ENCODE results near the gene DOCK4.

Gene DOCK4

DNA sequence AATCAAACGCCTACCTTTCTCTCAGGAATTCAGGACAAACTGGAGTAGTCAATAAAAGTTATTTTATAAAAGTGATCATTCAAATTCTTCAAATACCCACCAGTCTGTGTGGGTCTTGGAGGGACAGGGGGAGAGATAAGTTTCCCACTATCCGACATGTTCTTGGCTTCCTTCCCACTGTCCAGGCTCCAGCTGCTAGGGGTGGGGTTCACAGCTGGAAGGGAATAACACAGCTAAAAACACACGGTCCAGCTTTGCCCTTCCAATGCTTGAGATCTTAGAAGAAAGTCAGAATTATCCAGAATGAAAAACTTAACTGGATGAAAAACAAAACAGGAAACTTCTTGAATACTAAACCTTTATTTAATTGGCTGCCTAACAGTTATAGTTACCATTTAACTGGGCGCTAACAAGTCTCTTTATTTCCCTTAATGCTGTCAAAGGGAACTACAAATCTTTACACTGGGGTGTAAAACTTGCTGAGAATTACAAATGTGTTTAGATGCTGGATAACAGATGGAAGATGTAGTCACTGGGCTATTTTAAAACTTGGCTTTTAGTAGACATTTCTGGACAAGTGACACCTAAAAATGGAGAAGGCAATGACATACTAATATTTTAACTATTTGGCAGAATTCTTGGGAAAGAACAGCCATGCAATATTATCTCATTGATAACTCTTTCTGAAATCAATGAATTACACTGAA is 471.1 kb downstream of the DOCK4 start:
- TF ChIP-seq, protein P1, sequence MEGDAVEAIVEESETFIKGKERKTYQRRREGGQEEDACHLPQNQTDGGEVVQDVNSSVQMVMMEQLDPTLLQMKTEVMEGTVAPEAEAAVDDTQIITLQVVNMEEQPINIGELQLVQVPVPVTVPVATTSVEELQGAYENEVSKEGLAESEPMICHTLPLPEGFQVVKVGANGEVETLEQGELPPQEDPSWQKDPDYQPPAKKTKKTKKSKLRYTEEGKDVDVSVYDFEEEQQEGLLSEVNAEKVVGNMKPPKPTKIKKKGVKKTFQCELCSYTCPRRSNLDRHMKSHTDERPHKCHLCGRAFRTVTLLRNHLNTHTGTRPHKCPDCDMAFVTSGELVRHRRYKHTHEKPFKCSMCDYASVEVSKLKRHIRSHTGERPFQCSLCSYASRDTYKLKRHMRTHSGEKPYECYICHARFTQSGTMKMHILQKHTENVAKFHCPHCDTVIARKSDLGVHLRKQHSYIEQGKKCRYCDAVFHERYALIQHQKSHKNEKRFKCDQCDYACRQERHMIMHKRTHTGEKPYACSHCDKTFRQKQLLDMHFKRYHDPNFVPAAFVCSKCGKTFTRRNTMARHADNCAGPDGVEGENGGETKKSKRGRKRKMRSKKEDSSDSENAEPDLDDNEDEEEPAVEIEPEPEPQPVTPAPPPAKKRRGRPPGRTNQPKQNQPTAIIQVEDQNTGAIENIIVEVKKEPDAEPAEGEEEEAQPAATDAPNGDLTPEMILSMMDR (conservative IDR thresholded peaks at IDR 0.05; ENCODE audit: low read depth, low read length), result no peak
- peak; percentile 53 for DNase-seq (ENCODE audit: low read depth)
- no peak overlapping the region for H3K4me3 ChIP-seq (ENCODE audit: low read depth, low read length)

DNA sequence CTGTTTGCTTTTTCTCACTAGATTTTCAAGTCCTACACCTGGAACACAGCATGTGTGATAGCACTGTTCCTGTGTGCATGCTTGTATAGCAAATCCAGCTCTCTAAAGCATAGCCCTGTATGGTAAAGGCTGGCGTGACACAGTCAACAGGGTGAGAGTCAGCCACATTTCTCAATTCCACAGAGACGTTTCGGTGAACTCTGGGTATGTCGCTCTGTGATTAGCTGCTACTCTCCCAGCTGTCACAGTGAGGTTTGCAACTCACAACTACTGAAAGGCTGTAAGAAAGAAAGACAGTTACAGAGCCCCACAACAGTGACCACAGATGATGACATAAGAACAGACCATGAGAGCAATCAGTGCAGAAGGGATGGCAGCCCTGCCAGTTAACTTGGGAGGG is 473.3 kb downstream of the DOCK4 start:
- no peak for DNase-seq (ENCODE audit: low read depth)
- TF ChIP-seq, protein P1 (conservative IDR thresholded peaks at IDR 0.05; ENCODE audit: low read depth, low read length), result no peak
- no peak overlapping the region for H3K4me3 ChIP-seq (ENCODE audit: low read depth, low read length)

DNA sequence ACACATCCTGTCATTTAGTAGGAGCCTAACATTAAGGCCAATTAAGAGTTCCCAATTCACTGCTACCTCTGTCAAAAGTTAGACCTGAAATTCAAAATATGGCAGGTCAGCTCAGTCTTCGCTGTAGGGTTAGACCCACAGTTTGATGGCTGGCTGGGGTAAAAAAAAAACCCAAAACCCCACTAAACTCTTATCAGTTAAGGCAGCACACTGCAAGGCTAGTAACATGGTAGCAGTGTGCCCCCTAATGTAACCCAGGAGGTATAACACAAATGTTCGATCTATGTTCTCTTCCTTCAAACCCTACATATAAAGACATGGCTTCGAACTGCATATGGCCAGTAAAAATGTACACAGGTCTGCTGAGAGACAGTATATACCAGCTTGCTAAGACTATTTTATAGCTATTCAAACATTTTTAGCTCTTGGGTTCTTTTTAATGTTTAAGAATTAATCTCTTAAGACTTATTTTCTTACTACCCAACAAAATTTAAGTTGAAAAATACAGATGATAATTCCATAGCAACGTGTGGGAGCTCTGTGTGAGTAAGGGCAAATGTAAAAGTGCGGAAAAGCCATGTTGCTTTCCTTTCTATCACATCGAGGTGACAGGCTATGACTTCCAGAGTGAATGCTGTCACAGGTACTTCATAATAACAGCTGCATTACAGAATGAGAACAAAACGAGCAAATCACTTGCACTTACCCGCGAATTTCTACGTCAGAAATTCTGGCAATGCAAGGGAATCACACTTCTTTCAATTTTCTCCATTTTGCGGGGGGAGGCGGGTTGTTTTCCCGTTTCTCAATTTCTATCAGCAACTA is 475.5 kb downstream of the DOCK4 start:
- DNase-seq (ENCODE audit: low read depth), result peak; percentile 64
- TF ChIP-seq, protein P1 (conservative IDR thresholded peaks at IDR 0.05; ENCODE audit: low read depth, low read length), result peak; percentile 71
- no peak overlapping the region for H3K4me3 ChIP-seq (ENCODE audit: low read depth, low read length)

DNA sequence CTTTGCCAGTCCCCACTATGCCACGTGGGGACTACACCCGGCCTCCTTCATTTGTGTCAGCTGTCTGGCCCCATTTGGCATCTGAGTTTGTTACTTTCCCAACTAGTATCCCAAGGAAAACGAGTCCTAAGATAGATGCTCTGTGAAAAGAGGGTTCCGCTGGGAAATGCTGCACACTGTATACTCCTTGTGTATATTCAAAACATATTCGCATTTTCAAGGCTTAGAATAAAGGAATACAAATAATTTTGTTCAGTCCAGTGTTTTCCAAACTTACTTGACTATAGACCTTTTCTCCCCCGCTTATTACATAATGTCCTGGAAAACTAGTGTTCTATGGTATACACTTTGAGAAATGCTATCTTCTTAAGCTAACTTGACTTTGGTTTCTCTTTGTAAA is 476.1 kb downstream of the DOCK4 start:
- no peak for DNase-seq (ENCODE audit: low read depth)
- TF ChIP-seq, protein P1 (conservative IDR thresholded peaks at IDR 0.05; ENCODE audit: low read depth, low read length), result no peak
- H3K4me3 ChIP-seq (ENCODE audit: low read depth, low read length), result no peak overlapping the region

DNA sequence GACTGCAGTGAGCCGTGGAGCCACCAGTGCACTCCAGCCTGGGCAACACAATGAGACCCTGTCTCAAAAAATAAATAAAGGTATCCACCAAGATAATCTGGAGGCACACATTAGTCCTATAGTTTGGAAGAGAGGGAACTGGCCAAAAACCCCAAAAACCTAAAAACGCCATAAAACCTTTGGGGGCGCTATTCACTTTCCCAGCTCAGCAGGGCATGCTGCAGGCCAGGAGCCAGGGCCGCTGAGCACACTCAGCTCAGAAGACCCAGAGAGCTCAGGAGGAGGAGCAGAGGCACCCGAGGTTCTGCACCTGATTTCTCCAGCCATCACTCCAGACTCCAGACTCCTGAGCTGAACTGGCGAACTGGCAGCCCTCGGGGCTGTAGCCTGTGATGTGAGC is 476.7 kb downstream of the DOCK4 start:
- DNase-seq (ENCODE audit: low read depth), result no peak
- TF ChIP-seq, protein P1 (conservative IDR thresholded peaks at IDR 0.05; ENCODE audit: low read depth, low read length), result no peak
- H3K4me3 ChIP-seq (ENCODE audit: low read depth, low read length), result no peak overlapping the region

DNA sequence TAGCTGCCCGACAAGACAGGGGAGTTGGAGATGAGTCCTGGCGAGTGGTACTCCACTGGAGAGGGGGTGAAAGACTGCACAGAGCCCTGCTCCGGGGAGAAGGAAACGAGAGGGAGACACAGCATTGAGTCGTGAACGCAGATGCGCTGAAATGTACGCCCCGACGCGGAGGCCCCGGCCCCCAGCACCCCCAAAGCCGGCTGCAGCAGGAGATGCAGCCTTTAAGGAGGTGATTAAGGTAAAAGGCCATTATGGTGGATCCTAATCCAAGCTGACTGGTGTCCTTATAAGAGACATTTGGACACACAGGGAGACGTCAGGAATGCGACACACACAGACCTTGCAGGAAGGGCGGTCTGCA is 477.6 kb downstream of the DOCK4 start:
- no peak overlapping the region for H3K4me3 ChIP-seq (ENCODE audit: low read depth, low read length)
- TF ChIP-seq, protein P1 (conservative IDR thresholded peaks at IDR 0.05; ENCODE audit: low read depth, low read length), result no peak
- no peak for DNase-seq (ENCODE audit: low read depth)
